Sigmoid colon (tissue), 7 donors: Measurements from ENCODE around the gene CCDC127. TPM values are rescaled to one million over a fixed set of nuclear protein-coding genes. Genes with fewer than 3 reads are reported as not detected.
"Not testable (repeated sequence)": the region's sequence is repeated elsewhere in the genome, so short reads cannot be mapped to it uniquely, and the experiment has no call there.

Experiments used
- DNase-seq: peaks from one replicate; pipeline ENCODE4 v3.0.0-alpha.2; 2019
- H3K27ac ChIP-seq, 4 donors: fragments of 200-600 bp; sonication (generic); one replicate each; pipeline ENCODE4 v1.5.1; 2016 to 2019; ENCODE audit warnings: mild to moderate bottlenecking in 1 of 4
- H3K27me3 ChIP-seq, 3 donors: fragments of 200-600 bp; sonication (generic); one replicate each; pipeline ENCODE4 v1.5.1; 2019; ENCODE audit warnings: mild to moderate bottlenecking in 1 of 3
- H3K36me3 ChIP-seq, 4 donors: fragments of 200-600 bp; sonication (generic); one replicate each; pipeline ENCODE4 v1.5.1; 2016 to 2019
- H3K4me1 ChIP-seq, 4 donors: fragments of 200-600 bp; sonication (generic); one replicate each; pipeline ENCODE4 v1.5.1; 2017 to 2019
- H3K4me3 ChIP-seq, 4 donors: fragments of 200-600 bp; sonication (generic); one replicate each; pipeline ENCODE4 v1.5.1; 2017 to 2019; ENCODE audit warnings: mild to moderate bottlenecking in 2 of 4, moderate library complexity in 1 of 4
- H3K9me3 ChIP-seq, 4 donors: fragments of 200-600 bp in 3 of 4; sonication (generic) in 3 of 4; one replicate each; pipeline versions ENCODE4 v1.5.1 to v1.6.1; 2013 to 2019
- CTCF ChIP-seq, 4 experiments: fragments of 450-650 bp in 3 of 4; fragments of 200-600 bp in 1 of 4; IDR thresholded peaks; one replicate each; pipeline ENCODE4 v1.5.1; 2016 to 2019; ENCODE audit warnings: antibody characterized with exemption in 4 of 4, mild to moderate bottlenecking in 3 of 4, moderate library complexity in 2 of 4
- EP300 ChIP-seq, 4 donors: sonication (generic); formaldehyde crosslinking; IDR thresholded peaks; one replicate each; pipeline ENCODE4 v1.6.1; 2017; ENCODE audit warnings: antibody characterized with exemption in 4 of 4
- POLR2A ChIP-seq, 2 donors: fragments of 450-650 bp; IDR thresholded peaks; one replicate each; pipeline ENCODE4 v1.6.1; 2016; ENCODE audit warnings: antibody characterized with exemption in 2 of 2, mild to moderate bottlenecking in 2 of 2, moderate library complexity in 2 of 2
- POLR2AphosphoS5 ChIP-seq, 4 donors: sonication (generic); formaldehyde crosslinking; IDR thresholded peaks; one replicate each; pipeline ENCODE4 v1.6.1; 2017; ENCODE audit warnings: antibody characterized with exemption in 4 of 4
- WGBS, 2 donors: extraction: QIAGEN DNeasy Blood & Tissue Kit; methylation state at CpG; one replicate each; pipeline ENCODE4 v1.1.7; 2013; 5-methylcytosine and 5-hydroxymethylcytosine counted together
- intact Hi-C: fragments of 100-400 bp; cut with DNase I; formaldehyde crosslinking; loops from one replicate; pipeline ENCODE4 v1.15.1; 2023
- polyA plus RNA-seq, 3 donors: library from polyadenylated mRNA; stranded (reverse); fragments of 200-250 nt; gene quantifications; one replicate each; pipeline ENCODE4 v1.2.3, GENCODE V29; 2013
- total RNA-seq, 4 donors: library from RNA; depleted of rRNA; stranded (reverse); fragments of >200 nt; gene quantifications; one replicate each; pipeline ENCODE4 v1.1.0, GENCODE V29; 2016
- donor health status: healthy with polysubstance abuse.
- donor health status: Bipolar disorder and iron deficiency.
- donor health status: healthy.

CCDC127 gene
- total and polyA plus RNA-seq, 7 donors = 1.2 to 8.3 (median 5.7) TPM

- WGBS, 2 donors = 6 to 19% methylated on average over 4 of the region's 4 CpGs
- intact Hi-C loops = loop anchor here (2.0 kb wide), 1 partner anchor 51 kb away; the partner anchor contains the start of gene PDCD6
- TF ChIP-seq EP300 (IDR thresholded peaks at IDR 0.05) (no peak), CTCF (IDR thresholded peaks at IDR 0.05) (no peak), POLR2A (IDR thresholded peaks at IDR 0.05) (no peak), POLR2AphosphoS5 (IDR thresholded peaks at IDR 0.05) (no peak)
- H3K27ac ChIP-seq = peak overlapping the region; percentile 89 to 92 (median 91)
- no peak for DNase-seq
- H3K27me3 ChIP-seq = no peaks in the 10 kb centered on the region
- H3K9me3 ChIP-seq = no peaks in the 10 kb centered on the region
- H3K36me3 ChIP-seq = peaks cover 0 to 14% (median 11%) of the 10 kb centered on the region in 4 donors
- H3K4me1 ChIP-seq = peaks cover 0 to 39% (median 33%) of the 10 kb centered on the region in 4 donors
- peak overlapping the region in 3 of 4 donors; percentile 90 to 100 (median 99) for H3K4me3 ChIP-seq
Observed at GRCh38 chr5:219991-220390, 2.0 kb upstream of the CCDC127 start.

- 2 to 10% methylated on average over 9 of the region's 9 CpGs for WGBS, 2 donors
- TF ChIP-seq POLR2AphosphoS5 (IDR thresholded peaks at IDR 0.05) (no peak), EP300 (IDR thresholded peaks at IDR 0.05) (no peak), CTCF (IDR thresholded peaks at IDR 0.05) (no peak), POLR2A (IDR thresholded peaks at IDR 0.05) (no peak)
- Histone ChIP-seq H3K4me3 (peak overlapping the region; percentile 90 to 100 (median 99)), H3K27ac (peak overlapping the region; percentile 89 to 92 (median 91)), H3K36me3 (peaks cover 0 to 9% (median 6%) of the 10 kb centered on the region in 4 donors), H3K27me3 (no peaks in the 10 kb centered on the region), H3K9me3 (no peaks in the 10 kb centered on the region), H3K4me1 (peaks cover 0 to 39% (median 37%) of the 10 kb centered on the region in 4 donors)
- intact Hi-C loops = loop anchor here (2.0 kb wide), 1 partner anchor 51 kb away; the partner anchor contains the start of gene PDCD6
- no peak for DNase-seq
Observed at GRCh38 chr5:219460-219863, 1.5 kb upstream of the CCDC127 start.

GRCh38 chr5:218457-219291 lies 721 bp upstream of the CCDC127 start:
- Histone ChIP-seq H3K4me3 (peak overlapping the region; percentile 90 to 100 (median 99)), H3K27me3 (no peaks in the 10 kb centered on the region), H3K4me1 (peaks cover 0 to 39% (median 37%) of the 10 kb centered on the region in 4 donors), H3K36me3 (peaks cover 0 to 4% (median 0%) of the 10 kb centered on the region in 4 donors), H3K9me3 (no peaks in the 10 kb centered on the region), H3K27ac (peak overlapping the region; percentile 89 to 92 (median 91))
- no peak for TF ChIP-seq POLR2A (IDR thresholded peaks at IDR 0.05)
- TF ChIP-seq EP300 (IDR thresholded peaks at IDR 0.05) = no peak
- TF ChIP-seq CTCF (IDR thresholded peaks at IDR 0.05) = no peak
- no peak for TF ChIP-seq POLR2AphosphoS5 (IDR thresholded peaks at IDR 0.05)
- WGBS, 2 donors = 1% methylated on average over 73 of the region's 73 CpGs
- intact Hi-C loops = loop anchor here (1.0 to 2.0 kb wide), 2 partner anchors 30 to 52 kb away; partner anchors contain the start of gene PDCD6
- DNase-seq = no peak

GRCh38 chr5:216076-216475 lies 1.9 kb downstream of the CCDC127 start:
- DNase-seq, H3K36me3 ChIP-seq, H3K27ac ChIP-seq, H3K27me3 ChIP-seq, H3K9me3 ChIP-seq, intact Hi-C loops, H3K4me3 ChIP-seq: not testable (repeated sequence)
- peaks cover 0 to 36% (median 29%) of the 10 kb centered on the region in 4 donors for H3K4me1 ChIP-seq
- 86 to 88% methylated on average over 9 of the region's 10 CpGs for WGBS, 2 donors

GRCh38 chr5:215256-215655 lies 2.7 kb downstream of the CCDC127 start:
- intact Hi-C loops, H3K27ac ChIP-seq, DNase-seq, H3K27me3 ChIP-seq, H3K9me3 ChIP-seq, H3K36me3 ChIP-seq, H3K4me3 ChIP-seq: not testable (repeated sequence)
- H3K4me1 ChIP-seq = peaks cover 0 to 28% (median 22%) of the 10 kb centered on the region in 4 donors
- 82 to 88% methylated on average over 2 of the region's 2 CpGs for WGBS, 2 donors
